Lower lobe of right lung (tissue), 2 donors: ENCODE results near the gene CHSY3. TPM values are rescaled to one million over a fixed set of nuclear protein-coding genes. Genes with fewer than 3 reads are reported as not detected.

Source experiments
- ATAC-seq, 2 donors: fragments of 200-7000 bp; cut with Tn5 transposase; one replicate each; pipeline ENCODE4 v1.9.1; 2020 to 2022; ENCODE audit warnings: mild to moderate bottlenecking in 2 of 2, moderate library complexity in 2 of 2
- DNase-seq: peaks from one replicate; pipeline ENCODE4 v3.0.0-alpha.2; 2020
- H3K27ac ChIP-seq: fragments of 200-600 bp; one replicate; pipeline ENCODE4 v1.8.0; 2022
- H3K27me3 ChIP-seq: fragments of 200-600 bp; one replicate; pipeline ENCODE4 v1.8.0; 2022; ENCODE audit warnings: low read depth
- H3K36me3 ChIP-seq: fragments of 200-600 bp; one replicate; pipeline ENCODE4 v1.8.0; 2022; ENCODE audit warnings: mild to moderate bottlenecking
- H3K4me1 ChIP-seq: fragments of 200-600 bp; one replicate; pipeline ENCODE4 v1.8.0; 2022
- H3K4me3 ChIP-seq: fragments of 200-600 bp; one replicate; pipeline ENCODE4 v1.8.0; 2022; ENCODE audit warnings: mild to moderate bottlenecking
- H3K9me3 ChIP-seq: fragments of 200-600 bp; one replicate; pipeline ENCODE4 v1.8.0; 2022
- intact Hi-C: fragments of 100-400 bp; cut with DNase I; formaldehyde crosslinking; loops from one replicate; pipeline ENCODE4 v1.11.0; 2022
- total RNA-seq: library from RNA; stranded (reverse); fragmentation: NEBNext Ultra II Directional; extraction: Animal tissue kit (Norgen Biotek cat#: 25700); gene quantifications from one replicate; pipeline ENCODE4 v1.2.1, GENCODE V29; 2021
- TF ChIP-seq, protein P1 (sequence below): fragments of 200-600 bp; IDR thresholded peaks from one replicate; pipeline ENCODE4 v1.8.0; 2022; ENCODE audit warnings: antibody characterized with exemption, mild to moderate bottlenecking
- donor health status: DM: no; HTN: yes; CAD: no; lungs with severe emphysema.

The CHSY3 gene
- total RNA-seq, 1 donor from 2014 or later = 4.7 TPM

DNA sequence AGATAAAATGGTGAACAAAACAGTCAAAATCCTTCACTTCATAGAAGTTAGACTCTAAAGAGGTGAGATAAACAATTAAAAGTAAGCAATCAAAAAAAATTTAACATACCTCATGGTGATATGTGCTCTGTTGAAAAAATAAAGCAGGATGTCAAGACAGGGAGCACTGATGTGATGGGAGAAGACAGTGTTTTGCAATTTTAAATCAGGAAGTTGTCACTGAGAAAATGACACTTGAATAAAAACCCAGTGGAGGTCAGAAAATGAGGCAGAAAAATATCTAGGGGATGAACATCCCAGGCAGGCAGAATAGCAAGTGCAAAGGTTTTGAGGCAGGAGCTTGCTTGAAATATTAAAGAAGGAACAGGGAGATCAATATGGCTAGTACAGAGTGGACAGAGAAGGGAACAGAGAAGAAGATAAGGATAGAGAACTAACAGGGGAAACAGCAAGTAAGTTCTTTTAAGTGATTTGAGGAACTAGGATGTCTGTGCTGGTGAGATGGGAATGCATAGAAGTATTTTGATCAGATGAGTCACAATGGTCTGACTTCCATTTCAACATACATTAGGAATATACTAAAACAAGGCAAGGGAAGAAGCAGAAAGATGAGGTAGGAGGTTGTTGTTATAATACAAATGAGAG lies 130.4 kb downstream of the CHSY3 start:
- Histone ChIP-seq H3K27ac (no peak overlapping the region), H3K4me3 (no peak overlapping the region), H3K4me1 (no peaks in the 10 kb centered on the region), H3K9me3 (no peaks in the 10 kb centered on the region), H3K36me3 (no peaks in the 10 kb centered on the region), H3K27me3 (no peaks in the 10 kb centered on the region)
- peak in 1 of 2 donors; percentile 49 for ATAC-seq
- intact Hi-C loops = no loop called here
- TF ChIP-seq, protein P1, sequence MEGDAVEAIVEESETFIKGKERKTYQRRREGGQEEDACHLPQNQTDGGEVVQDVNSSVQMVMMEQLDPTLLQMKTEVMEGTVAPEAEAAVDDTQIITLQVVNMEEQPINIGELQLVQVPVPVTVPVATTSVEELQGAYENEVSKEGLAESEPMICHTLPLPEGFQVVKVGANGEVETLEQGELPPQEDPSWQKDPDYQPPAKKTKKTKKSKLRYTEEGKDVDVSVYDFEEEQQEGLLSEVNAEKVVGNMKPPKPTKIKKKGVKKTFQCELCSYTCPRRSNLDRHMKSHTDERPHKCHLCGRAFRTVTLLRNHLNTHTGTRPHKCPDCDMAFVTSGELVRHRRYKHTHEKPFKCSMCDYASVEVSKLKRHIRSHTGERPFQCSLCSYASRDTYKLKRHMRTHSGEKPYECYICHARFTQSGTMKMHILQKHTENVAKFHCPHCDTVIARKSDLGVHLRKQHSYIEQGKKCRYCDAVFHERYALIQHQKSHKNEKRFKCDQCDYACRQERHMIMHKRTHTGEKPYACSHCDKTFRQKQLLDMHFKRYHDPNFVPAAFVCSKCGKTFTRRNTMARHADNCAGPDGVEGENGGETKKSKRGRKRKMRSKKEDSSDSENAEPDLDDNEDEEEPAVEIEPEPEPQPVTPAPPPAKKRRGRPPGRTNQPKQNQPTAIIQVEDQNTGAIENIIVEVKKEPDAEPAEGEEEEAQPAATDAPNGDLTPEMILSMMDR = no peak
- no peak for DNase-seq

DNA sequence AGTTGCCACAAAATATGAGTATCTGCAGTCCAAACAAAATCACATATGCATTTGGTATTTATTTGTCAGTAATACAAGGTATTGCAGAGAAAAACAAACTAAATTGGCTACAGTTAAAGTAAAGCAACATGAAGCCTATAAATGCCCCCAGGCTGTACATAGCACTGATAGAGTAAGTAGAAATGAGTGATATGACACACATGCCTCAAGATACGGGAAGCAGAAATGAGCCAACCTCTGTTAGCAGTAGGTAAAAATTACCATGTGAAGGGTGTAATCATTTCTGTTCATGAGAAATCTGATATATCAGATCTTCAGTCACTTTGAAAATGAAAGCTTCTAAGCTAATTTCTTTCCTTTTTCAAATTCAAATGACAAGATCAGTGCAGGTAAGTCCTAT lies 131.1 kb downstream of the CHSY3 start:
- intact Hi-C loops = no loop called here
- H3K27me3 ChIP-seq = no peaks in the 10 kb centered on the region
- DNase-seq (no peak), ATAC-seq (no peak)
- H3K4me3 ChIP-seq = no peak overlapping the region
- TF ChIP-seq, protein P1 = no peak
- H3K4me1 ChIP-seq = no peaks in the 10 kb centered on the region
- no peaks in the 10 kb centered on the region for H3K36me3 ChIP-seq
- H3K27ac ChIP-seq = no peak overlapping the region
- no peaks in the 10 kb centered on the region for H3K9me3 ChIP-seq

DNA sequence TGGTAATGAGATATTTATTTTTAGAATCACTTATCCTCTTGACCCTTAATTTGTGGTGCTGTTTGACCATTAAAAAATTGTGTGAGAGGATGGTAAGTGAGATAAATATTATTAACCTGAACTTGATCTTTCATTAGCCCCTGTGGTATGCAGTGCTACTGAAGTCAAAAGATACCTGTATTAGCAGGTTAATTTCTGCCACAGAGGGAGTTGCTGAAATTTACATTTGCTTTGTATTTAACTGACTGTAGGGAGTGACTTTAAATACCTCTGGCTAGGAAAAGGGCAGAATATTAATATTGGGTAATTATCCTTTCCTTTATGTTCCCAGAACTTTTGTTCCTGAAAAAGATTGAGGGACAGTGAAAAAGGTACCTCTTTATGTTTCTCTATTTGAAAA lies 133.6 kb downstream of the CHSY3 start:
- no peaks in the 10 kb centered on the region for H3K27me3 ChIP-seq
- no peaks in the 10 kb centered on the region for H3K36me3 ChIP-seq
- ATAC-seq = no peak
- H3K27ac ChIP-seq = no peak overlapping the region
- no peak overlapping the region for H3K4me3 ChIP-seq
- no peak for DNase-seq
- no peaks in the 10 kb centered on the region for H3K9me3 ChIP-seq
- TF ChIP-seq, protein P1 = no peak
- H3K4me1 ChIP-seq = no peaks in the 10 kb centered on the region
- intact Hi-C loops = no loop called here

DNA sequence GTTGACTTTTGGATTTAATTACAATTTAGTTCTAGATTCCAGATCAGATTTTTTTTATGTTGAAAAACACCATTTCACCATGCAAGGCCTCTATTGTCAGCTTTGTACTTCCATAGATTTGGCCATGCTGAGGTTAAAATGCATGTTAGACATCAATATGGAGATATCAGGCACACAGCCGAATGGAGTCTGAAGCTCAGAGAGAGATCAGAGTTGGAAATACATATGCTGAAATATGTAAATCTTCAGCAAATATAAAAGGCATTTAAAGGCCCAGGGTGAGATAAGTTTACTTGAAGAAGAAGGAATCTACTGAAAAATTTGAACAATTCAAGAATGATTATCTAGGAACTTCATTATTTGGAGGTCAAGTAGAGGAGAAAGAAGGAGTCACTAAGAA lies 139.6 kb downstream of the CHSY3 start:
- ATAC-seq (no peak), DNase-seq (no peak)
- H3K9me3 ChIP-seq = no peaks in the 10 kb centered on the region
- TF ChIP-seq, protein P1 = no peak
- no peaks in the 10 kb centered on the region for H3K27me3 ChIP-seq
- no peak overlapping the region for H3K4me3 ChIP-seq
- no peaks in the 10 kb centered on the region for H3K4me1 ChIP-seq
- intact Hi-C loops = no loop called here
- H3K36me3 ChIP-seq = no peaks in the 10 kb centered on the region
- no peak overlapping the region for H3K27ac ChIP-seq

DNA sequence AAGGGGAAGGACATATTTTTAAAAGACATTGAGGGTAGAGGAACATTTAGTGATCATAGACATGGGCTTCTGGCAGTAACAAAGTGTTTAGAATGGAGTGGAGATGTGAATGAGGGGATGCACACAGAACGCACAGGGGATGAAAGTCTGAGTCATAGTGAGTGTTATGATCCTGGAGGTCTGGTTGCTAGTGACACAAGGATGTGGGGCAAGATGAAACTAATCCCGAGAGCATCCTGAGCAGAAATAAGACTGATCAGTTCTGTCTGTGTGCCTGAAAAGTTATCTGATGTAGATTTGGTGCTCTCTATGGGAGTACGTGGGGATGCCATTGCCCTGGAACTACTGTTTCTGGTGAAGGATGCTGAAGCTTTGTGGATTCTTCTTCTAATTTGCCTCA lies 141.1 kb downstream of the CHSY3 start:
- H3K4me1 ChIP-seq = no peaks in the 10 kb centered on the region
- TF ChIP-seq, protein P1 = no peak
- intact Hi-C loops = no loop called here

More for the DNA sequence above, 141.1 kb downstream of the CHSY3 start:
- no peak overlapping the region for H3K4me3 ChIP-seq
- H3K36me3 ChIP-seq = no peaks in the 10 kb centered on the region
- H3K27me3 ChIP-seq = no peaks in the 10 kb centered on the region
- H3K27ac ChIP-seq = no peak overlapping the region
- no peak for ATAC-seq
- DNase-seq = no peak
- no peaks in the 10 kb centered on the region for H3K9me3 ChIP-seq
